BE2C (cell line): ENCODE data around the gene IGSF21.

Experiments
- DNase-seq: peaks from one replicate; pipeline ENCODE4 v3.0.0-alpha.2; 2020
- H3K27me3 ChIP-seq: fragments of 250-450 bp; sonication (Bioruptor Pico); 2 replicates; pipeline ENCODE4 v1.5.1; 2020; ENCODE audit warnings: mild to moderate bottlenecking
- H3K36me3 ChIP-seq: fragments of 250-450 bp; sonication (Bioruptor Pico); 2 replicates; pipeline ENCODE4 v1.5.1; 2020; ENCODE audit warnings: mild to moderate bottlenecking
- H3K4me1 ChIP-seq: fragments of 250-450 bp; sonication (Bioruptor Pico); 2 replicates; pipeline ENCODE4 v1.5.1; 2020
- H3K4me3 ChIP-seq: 2 replicates; pipeline ENCODE4 v1.5.1; 2011; ENCODE audit warnings: low read depth, low read length
- H3K9me3 ChIP-seq: fragments of 250-450 bp; sonication (Bioruptor Pico); 2 replicates; pipeline ENCODE4 v1.5.1; 2020
- TF ChIP-seq, protein P1 (sequence below): IDR thresholded peaks from 2 replicates; pipeline ENCODE4 v1.5.1; 2012; ENCODE audit warnings: mild to moderate bottlenecking, low read depth, low read length

IGSF21 gene

DNA sequence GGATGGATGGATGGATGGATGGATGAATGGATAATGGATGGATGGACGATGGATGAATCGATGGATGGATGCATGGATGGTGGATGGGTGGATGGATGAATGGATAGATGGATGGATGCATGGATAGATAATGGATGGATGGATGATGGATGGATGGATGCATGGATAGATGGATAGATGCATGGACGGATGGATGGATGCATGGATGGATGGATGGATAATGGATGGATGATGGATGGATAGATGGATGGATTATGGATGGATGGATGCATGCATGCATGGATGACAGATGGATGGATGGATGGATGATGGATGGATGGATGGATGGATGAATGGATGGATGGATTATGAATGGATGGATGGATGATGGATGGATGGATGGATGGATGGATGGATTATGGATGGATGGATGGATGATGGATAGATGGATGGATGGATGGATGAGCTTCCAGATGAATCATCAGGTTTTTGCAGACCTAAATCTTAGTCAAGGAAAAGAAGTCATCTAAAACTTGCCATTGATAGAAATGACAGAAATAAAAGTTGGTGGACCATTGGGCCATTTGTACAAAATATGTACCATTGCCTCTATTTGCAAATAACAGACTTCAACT is 197.7 kb downstream of the IGSF21 start:
- Histone ChIP-seq H3K36me3 (no peaks in the 10 kb centered on the region), H3K27me3 (no peaks in the 10 kb centered on the region), H3K4me3 (no peak overlapping the region), H3K9me3 (no peaks in the 10 kb centered on the region), H3K4me1 (no peaks in the 10 kb centered on the region)
- DNase-seq = no peak
- TF ChIP-seq, protein P1, sequence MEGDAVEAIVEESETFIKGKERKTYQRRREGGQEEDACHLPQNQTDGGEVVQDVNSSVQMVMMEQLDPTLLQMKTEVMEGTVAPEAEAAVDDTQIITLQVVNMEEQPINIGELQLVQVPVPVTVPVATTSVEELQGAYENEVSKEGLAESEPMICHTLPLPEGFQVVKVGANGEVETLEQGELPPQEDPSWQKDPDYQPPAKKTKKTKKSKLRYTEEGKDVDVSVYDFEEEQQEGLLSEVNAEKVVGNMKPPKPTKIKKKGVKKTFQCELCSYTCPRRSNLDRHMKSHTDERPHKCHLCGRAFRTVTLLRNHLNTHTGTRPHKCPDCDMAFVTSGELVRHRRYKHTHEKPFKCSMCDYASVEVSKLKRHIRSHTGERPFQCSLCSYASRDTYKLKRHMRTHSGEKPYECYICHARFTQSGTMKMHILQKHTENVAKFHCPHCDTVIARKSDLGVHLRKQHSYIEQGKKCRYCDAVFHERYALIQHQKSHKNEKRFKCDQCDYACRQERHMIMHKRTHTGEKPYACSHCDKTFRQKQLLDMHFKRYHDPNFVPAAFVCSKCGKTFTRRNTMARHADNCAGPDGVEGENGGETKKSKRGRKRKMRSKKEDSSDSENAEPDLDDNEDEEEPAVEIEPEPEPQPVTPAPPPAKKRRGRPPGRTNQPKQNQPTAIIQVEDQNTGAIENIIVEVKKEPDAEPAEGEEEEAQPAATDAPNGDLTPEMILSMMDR = no peak

DNA sequence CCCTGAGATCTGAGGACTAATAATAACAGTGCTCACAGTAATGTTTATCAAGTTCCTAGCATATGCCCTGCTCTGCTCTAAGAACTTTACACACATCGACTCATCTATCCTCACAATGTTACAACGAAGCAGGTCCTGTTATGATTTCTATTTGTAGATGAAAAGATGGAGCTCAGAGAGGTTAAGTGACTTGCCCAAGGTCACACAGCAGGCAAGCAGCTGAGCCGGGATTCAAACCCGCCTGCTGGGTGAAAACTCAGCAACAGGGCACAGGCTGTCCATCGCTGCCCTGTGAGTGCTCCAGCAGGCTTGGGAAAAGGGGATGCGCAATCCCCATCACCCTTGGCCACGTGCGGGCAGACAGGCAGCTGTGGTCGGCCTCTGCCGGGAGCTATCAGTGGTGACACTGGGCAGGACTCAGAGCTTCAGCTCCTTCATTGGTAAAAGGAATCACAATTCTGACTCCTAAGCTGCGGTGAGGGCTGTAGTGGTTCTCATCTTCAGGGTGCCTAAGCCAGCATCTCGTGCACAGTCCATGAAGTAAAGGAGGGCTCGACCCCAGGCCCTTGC is 199.8 kb downstream of the IGSF21 start:
- Histone ChIP-seq H3K27me3 (no peaks in the 10 kb centered on the region), H3K36me3 (no peaks in the 10 kb centered on the region), H3K4me3 (no peak overlapping the region), H3K9me3 (no peaks in the 10 kb centered on the region), H3K4me1 (no peaks in the 10 kb centered on the region)
- TF ChIP-seq, protein P1 = no peak
- no peak for DNase-seq

DNA sequence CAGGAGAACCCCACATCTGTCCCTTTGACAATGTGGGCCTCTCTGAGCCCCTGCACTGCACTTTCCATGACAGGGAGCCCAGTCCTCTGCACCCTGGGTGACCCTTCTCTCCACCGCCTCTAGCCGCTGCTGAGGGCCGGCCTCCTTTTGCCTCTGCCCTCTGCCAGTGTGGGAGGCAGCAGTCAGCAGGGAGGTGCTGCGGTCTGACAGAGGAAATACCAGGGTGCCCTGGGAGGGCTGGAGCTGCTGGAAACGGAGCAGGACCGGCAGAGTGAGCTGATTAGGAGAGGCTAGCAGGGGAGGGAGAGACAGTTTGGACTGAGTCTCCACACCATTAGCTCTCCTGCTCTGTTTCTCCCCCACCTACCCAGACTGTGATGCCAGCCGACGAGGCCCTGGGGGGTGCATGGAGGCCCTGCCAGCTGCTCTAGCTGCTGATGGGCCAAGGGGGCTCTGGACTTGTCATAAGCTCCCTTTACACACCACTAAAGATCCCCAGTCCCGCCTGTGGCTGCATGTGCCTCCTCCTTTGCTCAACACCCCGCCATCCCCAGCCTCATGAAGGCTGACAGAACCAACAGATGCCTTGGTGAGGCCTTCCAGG is 202.1 kb downstream of the IGSF21 start:
- Histone ChIP-seq H3K27me3 (no peaks in the 10 kb centered on the region), H3K4me1 (no peaks in the 10 kb centered on the region), H3K9me3 (no peaks in the 10 kb centered on the region), H3K36me3 (no peaks in the 10 kb centered on the region), H3K4me3 (no peak overlapping the region)
- no peak for DNase-seq
- TF ChIP-seq, protein P1 = no peak

DNA sequence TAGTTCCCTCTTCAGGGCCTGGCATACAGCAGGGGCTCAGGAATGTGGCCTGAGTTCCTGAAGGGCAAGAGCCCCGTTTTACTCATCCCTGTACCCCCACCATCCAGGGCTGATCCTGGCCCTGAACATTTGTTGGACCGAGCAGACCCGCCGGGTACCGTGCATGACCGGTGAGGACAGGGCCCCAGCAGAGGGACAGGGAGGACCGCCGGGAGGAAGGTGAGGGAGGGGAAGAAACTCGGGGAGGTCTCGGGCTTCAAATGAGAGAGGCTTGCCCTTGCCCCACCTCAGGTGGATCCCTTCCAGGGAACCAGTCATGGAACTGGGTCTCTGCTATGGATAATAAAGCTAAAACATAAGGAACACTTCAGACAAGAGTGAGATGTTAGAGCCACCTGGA is 205.4 kb downstream of the IGSF21 start:
- TF ChIP-seq, protein P1 = no peak
- no peak for DNase-seq
- Histone ChIP-seq H3K4me1 (no peaks in the 10 kb centered on the region), H3K9me3 (no peaks in the 10 kb centered on the region), H3K36me3 (no peaks in the 10 kb centered on the region), H3K27me3 (no peaks in the 10 kb centered on the region), H3K4me3 (no peak overlapping the region)

DNA sequence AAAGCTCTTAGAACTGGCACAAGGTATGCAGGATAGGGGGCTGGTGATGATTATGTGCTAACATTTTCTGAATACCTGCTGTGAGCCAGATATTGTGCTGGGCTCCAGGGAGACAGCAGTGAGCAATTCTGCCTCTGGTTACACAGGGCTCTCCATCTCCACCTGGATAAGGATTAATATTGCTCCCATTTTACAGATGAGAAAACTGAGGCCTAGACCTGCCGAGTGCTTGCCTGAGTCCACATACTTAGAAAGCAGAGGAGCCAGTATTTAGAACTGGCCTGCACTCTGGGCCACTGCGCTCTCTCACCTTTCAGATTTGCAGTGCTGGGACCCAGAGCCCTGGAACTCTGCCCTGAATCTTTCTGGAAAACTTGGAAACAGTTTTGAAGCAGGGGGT is 205.9 kb downstream of the IGSF21 start:
- no peaks in the 10 kb centered on the region for H3K27me3 ChIP-seq

DNA sequence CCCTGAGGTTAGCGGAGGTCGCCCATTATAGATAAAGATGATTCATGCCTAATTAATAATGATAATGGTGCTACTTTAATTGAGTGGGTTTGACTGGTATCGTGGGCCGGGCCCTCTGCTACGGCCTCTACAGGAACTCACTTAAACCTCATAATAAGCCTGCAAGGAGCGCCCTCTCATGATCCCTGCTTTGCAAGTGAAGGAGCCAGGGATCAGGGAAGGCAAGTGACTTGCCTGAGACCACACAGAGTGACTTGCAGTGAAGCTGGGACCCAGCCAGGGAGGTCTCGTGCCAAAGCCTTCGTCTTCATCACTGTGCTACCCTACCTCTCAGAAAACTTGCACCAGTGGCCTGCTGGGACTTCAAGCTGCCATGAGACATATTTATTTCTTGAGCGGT is 206.8 kb downstream of the IGSF21 start:
- Histone ChIP-seq H3K27me3 (no peaks in the 10 kb centered on the region), H3K4me1 (no peaks in the 10 kb centered on the region), H3K9me3 (no peaks in the 10 kb centered on the region), H3K36me3 (no peaks in the 10 kb centered on the region), H3K4me3 (no peak overlapping the region)
- TF ChIP-seq, protein P1 = no peak
- no peak for DNase-seq

More for the DNA sequence above, 205.9 kb downstream of the IGSF21 start:
- no peak overlapping the region for H3K4me3 ChIP-seq
- no peaks in the 10 kb centered on the region for H3K4me1 ChIP-seq
- DNase-seq = no peak
- H3K36me3 ChIP-seq = no peaks in the 10 kb centered on the region
- no peaks in the 10 kb centered on the region for H3K9me3 ChIP-seq
- TF ChIP-seq, protein P1 = no peak
